Testis (tissue), 2 donors: ENCODE results near the gene KRTAP20-1.

ENCODE experiments used
- POLR2A ChIP-seq: fragments of 450-650 bp; IDR thresholded peaks from one replicate; pipeline ENCODE4 v1.6.1; 2017; ENCODE audit warnings: antibody characterized with exemption, mild to moderate bottlenecking, moderate library complexity
- TF ChIP-seq, protein P1 (sequence below), 3 experiments: fragments of 450-650 bp in 2 of 3; fragments of 200-600 bp in 1 of 3; sonication (generic) in 1 of 3; IDR thresholded peaks; one replicate each; pipeline ENCODE4 v1.5.1; 2016 to 2019; ENCODE audit warnings: antibody characterized with exemption in 3 of 3, mild to moderate bottlenecking in 2 of 3, moderate library complexity in 1 of 3

DNA sequence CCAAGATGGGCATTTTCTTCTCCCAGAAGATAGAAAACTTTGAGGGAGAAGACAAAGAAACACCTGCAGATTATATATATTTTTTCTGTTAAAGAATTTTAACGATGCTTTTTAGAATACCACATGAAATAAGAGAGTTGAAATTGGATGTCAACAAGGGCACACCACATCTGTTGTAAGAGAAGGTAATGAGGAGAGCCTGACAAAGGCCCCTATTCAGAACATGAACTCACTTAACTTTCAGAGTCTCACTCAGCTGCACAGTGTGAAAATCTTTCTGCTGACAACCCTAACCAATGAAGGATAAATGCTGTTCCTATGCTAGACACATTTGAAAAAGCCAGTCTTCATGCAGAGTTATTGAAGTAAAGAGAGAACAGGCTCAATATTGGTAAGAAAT, 33.4 kb upstream of the KRTAP20-1 start:
- TF ChIP-seq, protein P1, sequence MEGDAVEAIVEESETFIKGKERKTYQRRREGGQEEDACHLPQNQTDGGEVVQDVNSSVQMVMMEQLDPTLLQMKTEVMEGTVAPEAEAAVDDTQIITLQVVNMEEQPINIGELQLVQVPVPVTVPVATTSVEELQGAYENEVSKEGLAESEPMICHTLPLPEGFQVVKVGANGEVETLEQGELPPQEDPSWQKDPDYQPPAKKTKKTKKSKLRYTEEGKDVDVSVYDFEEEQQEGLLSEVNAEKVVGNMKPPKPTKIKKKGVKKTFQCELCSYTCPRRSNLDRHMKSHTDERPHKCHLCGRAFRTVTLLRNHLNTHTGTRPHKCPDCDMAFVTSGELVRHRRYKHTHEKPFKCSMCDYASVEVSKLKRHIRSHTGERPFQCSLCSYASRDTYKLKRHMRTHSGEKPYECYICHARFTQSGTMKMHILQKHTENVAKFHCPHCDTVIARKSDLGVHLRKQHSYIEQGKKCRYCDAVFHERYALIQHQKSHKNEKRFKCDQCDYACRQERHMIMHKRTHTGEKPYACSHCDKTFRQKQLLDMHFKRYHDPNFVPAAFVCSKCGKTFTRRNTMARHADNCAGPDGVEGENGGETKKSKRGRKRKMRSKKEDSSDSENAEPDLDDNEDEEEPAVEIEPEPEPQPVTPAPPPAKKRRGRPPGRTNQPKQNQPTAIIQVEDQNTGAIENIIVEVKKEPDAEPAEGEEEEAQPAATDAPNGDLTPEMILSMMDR (IDR thresholded peaks at IDR 0.05) = no peak
- no peak for TF ChIP-seq POLR2A
